ENCODE results near the gene PCNA. TPM values are rescaled to one million over a fixed set of nuclear protein-coding genes. Genes with fewer than 3 reads are reported as not detected.

PCNA gene
- total RNA-seq, result 172 and 187 TPM in 2 replicates

DNA sequence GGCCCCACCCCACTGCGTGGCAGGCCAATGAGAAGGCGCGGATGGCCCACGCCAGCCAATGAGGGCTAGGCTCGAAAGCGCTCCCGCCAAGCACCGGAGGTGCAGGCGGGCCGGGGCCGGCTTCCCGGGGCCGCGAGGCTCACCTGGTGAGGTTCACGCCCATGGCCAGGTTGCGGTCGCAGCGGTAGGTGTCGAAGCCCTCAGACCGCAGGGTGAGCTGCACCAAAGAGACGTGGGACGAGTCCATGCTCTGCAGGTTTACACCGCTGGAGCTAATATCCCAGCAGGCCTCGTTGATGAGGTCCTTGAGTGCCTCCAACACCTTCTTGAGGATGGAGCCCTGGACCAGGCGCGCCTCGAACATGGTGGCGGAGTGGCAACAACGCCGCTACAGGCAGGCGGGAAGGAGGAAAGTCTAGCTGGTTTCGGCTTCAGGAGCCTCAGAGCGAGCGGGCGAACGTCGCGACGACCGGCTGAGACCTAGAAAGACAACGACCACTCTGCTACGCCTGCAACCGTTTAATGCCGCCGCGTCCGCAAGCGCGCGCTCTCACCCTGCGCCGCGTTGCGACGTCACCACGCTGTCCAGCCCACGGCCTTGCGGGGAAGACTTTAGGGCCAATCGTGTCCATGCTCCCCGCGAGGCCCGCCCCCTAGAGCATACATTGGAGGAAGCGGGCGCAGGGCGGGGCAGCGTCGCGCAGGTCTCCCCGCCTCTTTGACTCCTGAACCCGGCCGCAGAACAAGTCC, at the start of gene PCNA:
TSS of gene PCNA (minus strand) at position 524 of the 750 bp plus-strand sequence. CDS start at position 364, 160 bp downstream.

DNA sequence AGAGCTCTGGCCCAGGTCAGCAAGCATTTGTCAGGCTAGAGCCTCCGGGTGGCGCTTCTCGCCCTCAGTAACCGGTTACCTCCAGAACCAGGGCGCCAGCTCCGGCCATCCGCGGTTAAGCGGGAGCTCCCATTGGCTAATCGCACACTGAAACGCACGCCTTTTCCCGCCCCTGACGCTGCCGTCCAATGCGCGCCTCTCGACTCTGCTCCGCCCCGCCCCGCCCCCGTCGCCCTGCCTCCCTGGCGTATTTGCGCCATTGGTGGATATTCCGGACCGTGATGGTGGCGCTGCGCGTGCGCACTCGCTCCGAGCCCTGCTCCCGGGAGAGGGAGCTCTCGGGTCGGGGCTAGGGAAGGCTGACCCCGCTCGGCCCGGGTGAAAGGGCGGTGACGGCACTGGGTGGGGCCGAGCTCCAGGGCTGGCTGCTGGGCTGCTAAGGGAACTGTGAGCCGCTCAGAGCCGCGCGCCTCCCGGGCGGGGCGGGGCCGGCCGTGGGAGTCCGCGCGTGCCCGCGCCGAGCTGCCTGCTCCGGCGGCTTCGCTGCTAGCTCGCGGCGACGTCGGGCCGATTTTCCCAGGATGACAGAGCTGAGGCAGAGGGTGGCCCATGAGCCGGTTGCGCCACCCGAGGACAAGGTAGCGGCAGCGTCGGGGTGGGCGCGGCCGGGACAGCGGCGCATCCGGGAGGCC, 6.9 kb upstream of the PCNA start, which contains the start of gene CDS2:
TSS of gene CDS2 (plus strand) at position 497 of the 692 bp plus-strand sequence. CDS start at position 582, 85 bp downstream.

Other genes with a start within 250 kb of the PCNA start
- 9.7 and 12.0 TPM in 2 replicates for gene SLC23A2, start 118.4 kb downstream of the PCNA start, total RNA-seq
- gene TMEM230, start 6.9 kb downstream of the PCNA start, total RNA-seq, result 45.8 and 51.7 TPM in 2 replicates
- 26.6 and 44.1 TPM in 2 replicates for gene CDS2, start 7.0 kb upstream of the PCNA start, total RNA-seq
- gene PROKR2, start 197.0 kb upstream of the PCNA start, total RNA-seq, result under 0.01 TPM in 1 of 2 replicates, not detected in the other